ENCODE measurements around the gene SMAD5.
A peak's percentile ranks its signal among the peaks of the same experiment; 100 is the strongest.

The SMAD5 gene

GRCh38 chr5:136191304-136192014, 58.8 kb downstream of the SMAD5 start:
- no peaks in the 10 kb centered on the region for H3K9me3 ChIP-seq (ENCODE audit: control insufficient read depth, low read length)
- H3K27me3 ChIP-seq (ENCODE audit: control insufficient read depth, insufficient read depth, low read length): no peaks in the 10 kb centered on the region
- no peak overlapping the region for H3K27ac ChIP-seq
- H3K79me2 ChIP-seq: no peaks in the 10 kb centered on the region
- peak overlapping the region; percentile 69 for H3K4me2 ChIP-seq (ENCODE audit: low read length)
- TF ChIP-seq CTCF (IDR thresholded peaks at IDR 0.05): no peak
- H3K4me1 ChIP-seq: no peaks in the 10 kb centered on the region
- no peak overlapping the region for H3K9ac ChIP-seq
- no peak overlapping the region for H3K4me3 ChIP-seq (ENCODE audit: low read depth, low read length)
- no peak overlapping the region for H2AFZ ChIP-seq
- no peaks in the 10 kb centered on the region for H3K36me3 ChIP-seq (ENCODE audit: control insufficient read depth, insufficient read depth, low read length)

- H3K4me2 ChIP-seq (ENCODE audit: low read length): peak overlapping the region; percentile 69
- H3K27me3 ChIP-seq (ENCODE audit: control insufficient read depth, insufficient read depth, low read length): no peaks in the 10 kb centered on the region
- no peaks in the 10 kb centered on the region for H3K4me1 ChIP-seq
- H3K4me3 ChIP-seq (ENCODE audit: low read depth, low read length): no peak overlapping the region
- no peaks in the 10 kb centered on the region for H3K79me2 ChIP-seq
- no peak overlapping the region for H3K27ac ChIP-seq
- H3K9ac ChIP-seq: no peak overlapping the region
- no peaks in the 10 kb centered on the region for H3K9me3 ChIP-seq (ENCODE audit: control insufficient read depth, low read length)
- no peak for TF ChIP-seq CTCF (IDR thresholded peaks at IDR 0.05)
- no peak overlapping the region for H2AFZ ChIP-seq
- no peaks in the 10 kb centered on the region for H3K36me3 ChIP-seq (ENCODE audit: control insufficient read depth, insufficient read depth, low read length)
These were observed 59.4 kb downstream of the SMAD5 start for GRCh38 chr5:136192015-136192525.

- no peaks in the 10 kb centered on the region for H3K9me3 ChIP-seq (ENCODE audit: control insufficient read depth, low read length)
- no peaks in the 10 kb centered on the region for H3K27me3 ChIP-seq (ENCODE audit: control insufficient read depth, insufficient read depth, low read length)
- no peak within 1 kb of the TSS for H3K27ac ChIP-seq
- no peak within 1 kb of the TSS for H3K9ac ChIP-seq
- no peaks in the 10 kb centered on the region for H3K36me3 ChIP-seq (ENCODE audit: control insufficient read depth, insufficient read depth, low read length)
- H2AFZ ChIP-seq: peak within 1 kb of the TSS; percentile 30
- H3K79me2 ChIP-seq: no peaks in the 10 kb centered on the region
- peak within 1 kb of the TSS; percentile 69 for H3K4me2 ChIP-seq (ENCODE audit: low read length)
- no peak within 1 kb of the TSS for H3K4me3 ChIP-seq (ENCODE audit: low read depth, low read length)
- TF ChIP-seq CTCF (IDR thresholded peaks at IDR 0.05): no peak
- H3K4me1 ChIP-seq: no peaks in the 10 kb centered on the region
These were observed 60.1 kb downstream of the SMAD5 start, which contains the start of gene SMIM32 for GRCh38 chr5:136192526-136193321. Gene SMIM32 (minus strand): TSS chr5:136193162. CDS start chr5:136192524, 638 bp downstream.

- Histone ChIP-seq H3K27ac (no peak overlapping the region), H3K9ac (no peak overlapping the region), H3K27me3 (ENCODE audit: control insufficient read depth, insufficient read depth, low read length) (no peaks in the 10 kb centered on the region), H3K4me1 (no peaks in the 10 kb centered on the region), H3K4me2 (ENCODE audit: low read length) (peak overlapping the region; percentile 69), H3K36me3 (ENCODE audit: control insufficient read depth, insufficient read depth, low read length) (no peaks in the 10 kb centered on the region), H3K9me3 (ENCODE audit: control insufficient read depth, low read length) (no peaks in the 10 kb centered on the region), H3K79me2 (no peaks in the 10 kb centered on the region), H2AFZ (no peak overlapping the region), H3K4me3 (ENCODE audit: low read depth, low read length) (no peak overlapping the region)
- no peak for TF ChIP-seq CTCF (IDR thresholded peaks at IDR 0.05)
These were observed 60.8 kb downstream of the SMAD5 start for GRCh38 chr5:136193322-136193935.

Measured in parathyroid adenoma (tissue), 2 donors.